HL-60 (cell line): ENCODE measurements around the gene IL17RB.

Experiments used
- GABPA ChIP-seq: IDR thresholded peaks from 2 replicates; pipeline ENCODE4 v1.6.1; 2012; ENCODE audit warnings: low read depth
- POLR2AphosphoS5 ChIP-seq: IDR thresholded peaks from 2 replicates; pipeline ENCODE4 v1.6.1; 2012; ENCODE audit warnings: low read depth
- SPI1 ChIP-seq: IDR thresholded peaks from 2 replicates; pipeline ENCODE4 v1.6.1; 2012; ENCODE audit warnings: low read depth, mild to moderate bottlenecking, borderline replicate concordance
- TF ChIP-seq, protein P1 (sequence below): IDR thresholded peaks from one replicate; pipeline ENCODE4 v1.5.1; 2011; ENCODE audit warnings: low read length, control low read depth, inconsistent platforms; ENCODE audit not compliant: insufficient read depth
- TF ChIP-seq, protein P2 (sequence below): IDR thresholded peaks from 2 replicates; pipeline ENCODE4 v1.6.1; 2012; ENCODE audit warnings: low read depth; ENCODE audit not compliant: insufficient replicate concordance

GRCh38 chr3:53813229-53813628 is 33.1 kb upstream of the IL17RB start:
- TF ChIP-seq, protein P1, sequence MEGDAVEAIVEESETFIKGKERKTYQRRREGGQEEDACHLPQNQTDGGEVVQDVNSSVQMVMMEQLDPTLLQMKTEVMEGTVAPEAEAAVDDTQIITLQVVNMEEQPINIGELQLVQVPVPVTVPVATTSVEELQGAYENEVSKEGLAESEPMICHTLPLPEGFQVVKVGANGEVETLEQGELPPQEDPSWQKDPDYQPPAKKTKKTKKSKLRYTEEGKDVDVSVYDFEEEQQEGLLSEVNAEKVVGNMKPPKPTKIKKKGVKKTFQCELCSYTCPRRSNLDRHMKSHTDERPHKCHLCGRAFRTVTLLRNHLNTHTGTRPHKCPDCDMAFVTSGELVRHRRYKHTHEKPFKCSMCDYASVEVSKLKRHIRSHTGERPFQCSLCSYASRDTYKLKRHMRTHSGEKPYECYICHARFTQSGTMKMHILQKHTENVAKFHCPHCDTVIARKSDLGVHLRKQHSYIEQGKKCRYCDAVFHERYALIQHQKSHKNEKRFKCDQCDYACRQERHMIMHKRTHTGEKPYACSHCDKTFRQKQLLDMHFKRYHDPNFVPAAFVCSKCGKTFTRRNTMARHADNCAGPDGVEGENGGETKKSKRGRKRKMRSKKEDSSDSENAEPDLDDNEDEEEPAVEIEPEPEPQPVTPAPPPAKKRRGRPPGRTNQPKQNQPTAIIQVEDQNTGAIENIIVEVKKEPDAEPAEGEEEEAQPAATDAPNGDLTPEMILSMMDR, result no peak
- TF ChIP-seq POLR2AphosphoS5, result no peak
- no peak for TF ChIP-seq GABPA
- TF ChIP-seq SPI1, result no peak
- TF ChIP-seq, protein P2, sequence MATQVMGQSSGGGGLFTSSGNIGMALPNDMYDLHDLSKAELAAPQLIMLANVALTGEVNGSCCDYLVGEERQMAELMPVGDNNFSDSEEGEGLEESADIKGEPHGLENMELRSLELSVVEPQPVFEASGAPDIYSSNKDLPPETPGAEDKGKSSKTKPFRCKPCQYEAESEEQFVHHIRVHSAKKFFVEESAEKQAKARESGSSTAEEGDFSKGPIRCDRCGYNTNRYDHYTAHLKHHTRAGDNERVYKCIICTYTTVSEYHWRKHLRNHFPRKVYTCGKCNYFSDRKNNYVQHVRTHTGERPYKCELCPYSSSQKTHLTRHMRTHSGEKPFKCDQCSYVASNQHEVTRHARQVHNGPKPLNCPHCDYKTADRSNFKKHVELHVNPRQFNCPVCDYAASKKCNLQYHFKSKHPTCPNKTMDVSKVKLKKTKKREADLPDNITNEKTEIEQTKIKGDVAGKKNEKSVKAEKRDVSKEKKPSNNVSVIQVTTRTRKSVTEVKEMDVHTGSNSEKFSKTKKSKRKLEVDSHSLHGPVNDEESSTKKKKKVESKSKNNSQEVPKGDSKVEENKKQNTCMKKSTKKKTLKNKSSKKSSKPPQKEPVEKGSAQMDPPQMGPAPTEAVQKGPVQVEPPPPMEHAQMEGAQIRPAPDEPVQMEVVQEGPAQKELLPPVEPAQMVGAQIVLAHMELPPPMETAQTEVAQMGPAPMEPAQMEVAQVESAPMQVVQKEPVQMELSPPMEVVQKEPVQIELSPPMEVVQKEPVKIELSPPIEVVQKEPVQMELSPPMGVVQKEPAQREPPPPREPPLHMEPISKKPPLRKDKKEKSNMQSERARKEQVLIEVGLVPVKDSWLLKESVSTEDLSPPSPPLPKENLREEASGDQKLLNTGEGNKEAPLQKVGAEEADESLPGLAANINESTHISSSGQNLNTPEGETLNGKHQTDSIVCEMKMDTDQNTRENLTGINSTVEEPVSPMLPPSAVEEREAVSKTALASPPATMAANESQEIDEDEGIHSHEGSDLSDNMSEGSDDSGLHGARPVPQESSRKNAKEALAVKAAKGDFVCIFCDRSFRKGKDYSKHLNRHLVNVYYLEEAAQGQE, result no peak
